Measurements from ENCODE around the gene CERS4.
A peak's percentile ranks its signal among the peaks of the same experiment; 100 is the strongest.
"Not testable (repeated sequence)": the region's sequence is repeated elsewhere in the genome, so short reads cannot be mapped to it uniquely, and the experiment has no call there.

CERS4 gene

GRCh38 chr19:8208922-8209461, at the start of gene CERS4:
Gene CERS4, plus strand, starts transcription at chr19:8209370. Its CDS starts 41,707 bp downstream, at chr19:8251077.
- no peak for FAIRE-seq

- FAIRE-seq: peak; percentile 37
Observed at GRCh38 chr19:8161135-8161646, 48.0 kb upstream of the CERS4 start.

- no peak for FAIRE-seq
Observed at GRCh38 chr19:8163759-8164158, 45.4 kb upstream of the CERS4 start.

GRCh38 chr19:8167985-8168384, 41.2 kb upstream of the CERS4 start:
- FAIRE-seq: no peak

GRCh38 chr19:8168537-8168936, 40.6 kb upstream of the CERS4 start:
- no peak for FAIRE-seq

- no peak for FAIRE-seq
Observed at GRCh38 chr19:8174706-8175105, 34.5 kb upstream of the CERS4 start.

GRCh38 chr19:8180018-8180417, 29.2 kb upstream of the CERS4 start:
- no peak for FAIRE-seq

- FAIRE-seq: no peak
Observed at GRCh38 chr19:8184274-8184673, 24.9 kb upstream of the CERS4 start.

- FAIRE-seq: no peak
Observed at GRCh38 chr19:8185343-8186068, 23.7 kb upstream of the CERS4 start.

- no peak for FAIRE-seq
Observed at GRCh38 chr19:8192221-8192820, 16.8 kb upstream of the CERS4 start.

- no peak for FAIRE-seq
Observed at GRCh38 chr19:8194528-8195267, 14.5 kb upstream of the CERS4 start.

GRCh38 chr19:8196271-8196927, 12.8 kb upstream of the CERS4 start:
- no peak for FAIRE-seq

- peak; percentile 19 for FAIRE-seq
Observed at GRCh38 chr19:8203288-8204120, 5.7 kb upstream of the CERS4 start.

- FAIRE-seq: no peak
Observed at GRCh38 chr19:8204961-8205360, 4.2 kb upstream of the CERS4 start.

GRCh38 chr19:8206147-8207087, 2.8 kb upstream of the CERS4 start:
- FAIRE-seq: no peak

GRCh38 chr19:8207326-8207725, 1.8 kb upstream of the CERS4 start:
- not testable (repeated sequence) for FAIRE-seq

- FAIRE-seq: no peak
Observed at GRCh38 chr19:8208119-8208921, 850 bp upstream of the CERS4 start.

- no peak for FAIRE-seq
Observed at GRCh38 chr19:8209462-8210378, 550 bp downstream of the CERS4 start.
